Breast epithelium (tissue), 4 donors: ENCODE results near the gene DVL1. TPM values are rescaled to one million over a fixed set of nuclear protein-coding genes. Genes with fewer than 3 reads are reported as not detected.

Experiments
- DNase-seq, 2 donors: peaks; one replicate each; pipeline ENCODE4 v3.0.0-alpha.2; 2019; ENCODE audit warnings: low spot score in 2 of 2
- H3K27ac ChIP-seq, 2 donors: fragments of 200-600 bp; sonication (generic) in 1 of 2; one replicate each; pipeline ENCODE4 v1.5.1; 2016 to 2019; ENCODE audit warnings: mild to moderate bottlenecking in 1 of 2
- H3K27me3 ChIP-seq, 2 donors: fragments of 200-600 bp; sonication (generic) in 1 of 2; one replicate each; pipeline versions ENCODE4 v1.5.1 to v1.6.0; 2017 to 2019; ENCODE audit warnings: control low read depth in 1 of 2, mild to moderate bottlenecking in 1 of 2
- H3K36me3 ChIP-seq: fragments of 200-600 bp; one replicate; pipeline ENCODE4 v1.5.1; 2019
- H3K4me1 ChIP-seq, 2 donors: fragments of 200-600 bp; sonication (generic); one replicate each; pipeline ENCODE4 v1.5.1; 2016 to 2019; ENCODE audit warnings: control low read depth in 1 of 2
- H3K4me3 ChIP-seq, 3 donors: fragments of 200-600 bp; sonication (generic); 1 replicate in 2 of 3; 2 replicates in 1 of 3; pipeline ENCODE4 v1.5.1; 2016 to 2019; ENCODE audit warnings: mild to moderate bottlenecking in 3 of 3, moderate library complexity in 2 of 3
- H3K9me3 ChIP-seq, 2 donors: fragments of 200-600 bp; sonication (generic) in 1 of 2; one replicate each; pipeline ENCODE4 v1.5.1; 2016 to 2019; ENCODE audit warnings: control low read depth in 1 of 2
- POLR2A ChIP-seq: fragments of 450-650 bp; IDR thresholded peaks from one replicate; pipeline ENCODE4 v1.6.1; 2016; ENCODE audit warnings: antibody characterized with exemption, mild to moderate bottlenecking, moderate library complexity
- POLR2AphosphoS5 ChIP-seq, 3 donors: sonication (generic); formaldehyde crosslinking; IDR thresholded peaks; one replicate each; pipeline ENCODE4 v1.6.1; 2017; ENCODE audit warnings: antibody characterized with exemption in 3 of 3
- intact Hi-C: fragments of 100-400 bp; cut with DNase I; formaldehyde crosslinking; loops from one replicate; pipeline ENCODE4 v1.15.1; 2023; ENCODE audit warnings: low total_unique reads
- total RNA-seq, 3 donors: library from RNA; depleted of rRNA; stranded (reverse); fragments of >200 nt; gene quantifications; one replicate each; pipeline ENCODE4 v1.1.0, GENCODE V29; 2016
- TF ChIP-seq, protein P1 (sequence below), 3 donors: fragments of 450-650 bp; IDR thresholded peaks; one replicate each; pipeline ENCODE4 v1.5.1; 2016 to 2017; ENCODE audit warnings: antibody characterized with exemption in 3 of 3, mild to moderate bottlenecking in 3 of 3, moderate library complexity in 3 of 3

Gene DVL1
- total RNA-seq, 3 donors from 2014 or later, result 55.2 to 70.1 (median 55.2) TPM

DNA sequence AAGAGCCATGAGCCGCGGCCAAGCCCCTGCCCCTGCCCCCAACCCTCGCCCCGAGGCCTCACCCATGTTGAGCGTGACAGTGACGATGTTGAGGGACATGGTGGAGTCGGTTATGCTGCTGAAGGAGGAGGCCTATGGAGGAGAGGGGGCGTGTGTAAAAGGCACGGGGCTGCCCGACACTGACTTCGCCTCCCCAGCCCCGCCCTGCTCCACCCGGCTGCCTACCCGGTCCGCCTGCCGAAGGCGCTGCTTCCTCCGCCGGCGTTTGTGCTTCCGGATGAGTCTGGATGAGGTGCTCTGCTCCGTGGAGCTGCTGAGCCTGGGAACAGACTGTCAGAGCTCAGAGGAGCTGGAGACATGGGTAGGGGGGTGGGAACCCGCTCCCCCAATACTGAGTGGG is 9.0 kb downstream of the DVL1 start:
- Histone ChIP-seq H3K4me1 (peaks cover 0 to 4% of the 10 kb centered on the region in 2 donors), H3K36me3 (no peaks in the 10 kb centered on the region), H3K9me3 (no peaks in the 10 kb centered on the region), H3K27me3 (no peaks in the 10 kb centered on the region), H3K4me3 (no peak overlapping the region), H3K27ac (no peak overlapping the region)
- no peak for DNase-seq
- intact Hi-C loops, result no loop called here
- TF ChIP-seq, protein P1, sequence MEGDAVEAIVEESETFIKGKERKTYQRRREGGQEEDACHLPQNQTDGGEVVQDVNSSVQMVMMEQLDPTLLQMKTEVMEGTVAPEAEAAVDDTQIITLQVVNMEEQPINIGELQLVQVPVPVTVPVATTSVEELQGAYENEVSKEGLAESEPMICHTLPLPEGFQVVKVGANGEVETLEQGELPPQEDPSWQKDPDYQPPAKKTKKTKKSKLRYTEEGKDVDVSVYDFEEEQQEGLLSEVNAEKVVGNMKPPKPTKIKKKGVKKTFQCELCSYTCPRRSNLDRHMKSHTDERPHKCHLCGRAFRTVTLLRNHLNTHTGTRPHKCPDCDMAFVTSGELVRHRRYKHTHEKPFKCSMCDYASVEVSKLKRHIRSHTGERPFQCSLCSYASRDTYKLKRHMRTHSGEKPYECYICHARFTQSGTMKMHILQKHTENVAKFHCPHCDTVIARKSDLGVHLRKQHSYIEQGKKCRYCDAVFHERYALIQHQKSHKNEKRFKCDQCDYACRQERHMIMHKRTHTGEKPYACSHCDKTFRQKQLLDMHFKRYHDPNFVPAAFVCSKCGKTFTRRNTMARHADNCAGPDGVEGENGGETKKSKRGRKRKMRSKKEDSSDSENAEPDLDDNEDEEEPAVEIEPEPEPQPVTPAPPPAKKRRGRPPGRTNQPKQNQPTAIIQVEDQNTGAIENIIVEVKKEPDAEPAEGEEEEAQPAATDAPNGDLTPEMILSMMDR (IDR thresholded peaks at IDR 0.05), result no peak
- TF ChIP-seq POLR2AphosphoS5 (IDR thresholded peaks at IDR 0.05), result no peak
- TF ChIP-seq POLR2A, result no peak

DNA sequence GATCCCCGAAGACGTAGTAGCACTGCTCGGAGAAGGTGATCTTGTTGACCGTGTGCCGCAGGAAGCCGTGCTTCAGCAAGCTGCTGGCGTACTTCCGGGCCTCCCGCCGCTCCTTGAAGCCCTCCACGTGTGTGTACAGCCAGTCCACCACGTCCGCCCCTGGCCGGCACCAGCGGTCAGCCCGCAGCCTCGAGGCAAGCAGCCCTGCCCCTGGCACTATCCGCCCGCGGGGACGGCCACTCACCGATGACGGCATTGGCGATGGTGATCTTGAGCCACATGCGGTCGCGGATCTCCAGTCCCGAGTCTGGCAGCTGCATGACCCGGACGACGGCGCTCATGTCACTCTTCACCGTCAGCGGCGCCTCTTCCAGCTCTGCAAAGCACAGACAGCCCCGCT is 10.9 kb downstream of the DVL1 start:
- Histone ChIP-seq H3K36me3 (no peaks in the 10 kb centered on the region), H3K4me3 (no peak overlapping the region)
- intact Hi-C loops, result no loop called here

DNA sequence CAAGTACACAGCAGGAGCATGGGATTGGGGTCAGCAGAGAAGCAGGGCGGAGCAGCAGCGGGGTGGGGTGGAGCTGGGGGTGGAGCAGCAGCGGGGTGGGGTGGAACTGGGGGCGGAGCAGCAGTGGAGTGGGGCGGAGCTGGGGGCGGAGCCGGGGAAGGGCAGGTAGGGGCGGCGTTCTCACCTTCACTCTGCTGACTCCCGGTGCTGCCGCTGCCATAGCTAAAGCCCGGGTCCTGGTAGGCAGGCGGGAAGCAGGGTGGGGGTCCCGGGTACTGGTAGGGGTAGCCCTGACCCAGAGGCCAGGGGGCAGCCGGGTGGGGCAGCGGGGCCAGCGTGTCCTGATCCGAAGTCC is 11.4 kb downstream of the DVL1 start:
- H3K4me1 ChIP-seq, result peaks cover 7 to 10% of the 10 kb centered on the region in 2 donors
- TF ChIP-seq POLR2AphosphoS5 (IDR thresholded peaks at IDR 0.05) (no peak), POLR2A (no peak)
- TF ChIP-seq, protein P1 (IDR thresholded peaks at IDR 0.05), result no peak
- H3K27me3 ChIP-seq, result no peaks in the 10 kb centered on the region
- H3K27ac ChIP-seq, result no peak overlapping the region
- no peak for DNase-seq
- H3K9me3 ChIP-seq, result no peaks in the 10 kb centered on the region
- H3K36me3 ChIP-seq, result no peaks in the 10 kb centered on the region
- H3K4me3 ChIP-seq, result no peak overlapping the region
- intact Hi-C loops, result no loop called here

More for the DNA sequence above, 10.9 kb downstream of the DVL1 start:
- TF ChIP-seq POLR2AphosphoS5 (IDR thresholded peaks at IDR 0.05) (no peak), POLR2A (no peak)
- TF ChIP-seq, protein P1 (IDR thresholded peaks at IDR 0.05), result no peak
- no peak for DNase-seq
- Histone ChIP-seq H3K9me3 (no peaks in the 10 kb centered on the region), H3K27me3 (no peaks in the 10 kb centered on the region), H3K27ac (no peak overlapping the region), H3K4me1 (peaks cover 2 to 5% of the 10 kb centered on the region in 2 donors)

DNA sequence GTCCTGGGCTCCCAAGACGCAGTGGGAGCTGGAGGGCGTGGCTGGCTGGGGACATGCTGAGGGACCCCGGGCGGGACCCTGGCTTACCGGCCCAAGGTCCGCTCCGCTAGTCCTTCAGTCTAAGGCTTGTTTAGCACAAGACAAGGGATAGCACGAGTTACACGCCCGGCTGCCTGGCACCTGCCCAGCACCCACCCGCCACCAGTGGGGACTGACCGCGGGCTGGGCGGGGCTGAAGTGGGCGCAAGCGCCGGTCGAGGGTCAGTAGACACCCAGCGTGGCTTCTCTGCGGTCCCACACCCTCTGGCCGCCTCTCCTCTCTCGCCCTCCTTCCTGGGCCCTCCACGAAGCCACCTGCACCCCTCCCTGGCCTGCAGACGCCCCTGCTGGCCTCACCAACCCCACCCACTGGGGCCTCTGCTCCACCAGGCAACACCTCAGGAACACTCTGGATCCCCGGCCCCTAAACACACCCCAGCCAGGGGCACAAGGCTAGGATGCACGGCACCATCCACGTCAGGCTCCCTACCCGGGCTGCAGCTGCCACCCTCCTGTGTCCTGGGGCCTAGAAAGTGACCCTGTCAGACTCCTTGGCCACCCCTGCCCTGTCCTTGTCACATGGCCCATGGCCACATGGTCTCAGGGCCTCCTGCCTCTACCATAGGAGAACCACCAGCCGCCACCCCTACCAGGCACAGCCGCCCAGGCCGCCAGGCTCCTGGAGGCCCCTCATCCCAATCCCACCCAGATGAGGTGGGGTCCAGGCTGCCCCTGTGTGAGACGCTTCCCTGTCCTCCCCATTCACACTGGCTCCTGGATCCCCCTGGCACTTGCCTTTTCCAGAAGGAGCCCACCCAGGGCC is 12.1 kb downstream of the DVL1 start:
- H3K27me3 ChIP-seq, result no peaks in the 10 kb centered on the region
- H3K27ac ChIP-seq, result no peak overlapping the region
- H3K4me3 ChIP-seq, result no peak overlapping the region
- TF ChIP-seq, protein P1 (IDR thresholded peaks at IDR 0.05), result no peak
- TF ChIP-seq POLR2A (no peak), POLR2AphosphoS5 (IDR thresholded peaks at IDR 0.05) (no peak)
- H3K36me3 ChIP-seq, result no peaks in the 10 kb centered on the region
- H3K4me1 ChIP-seq, result peaks cover 12 to 15% of the 10 kb centered on the region in 2 donors
- intact Hi-C loops, result no loop called here
- DNase-seq, result no peak
- no peaks in the 10 kb centered on the region for H3K9me3 ChIP-seq

DNA sequence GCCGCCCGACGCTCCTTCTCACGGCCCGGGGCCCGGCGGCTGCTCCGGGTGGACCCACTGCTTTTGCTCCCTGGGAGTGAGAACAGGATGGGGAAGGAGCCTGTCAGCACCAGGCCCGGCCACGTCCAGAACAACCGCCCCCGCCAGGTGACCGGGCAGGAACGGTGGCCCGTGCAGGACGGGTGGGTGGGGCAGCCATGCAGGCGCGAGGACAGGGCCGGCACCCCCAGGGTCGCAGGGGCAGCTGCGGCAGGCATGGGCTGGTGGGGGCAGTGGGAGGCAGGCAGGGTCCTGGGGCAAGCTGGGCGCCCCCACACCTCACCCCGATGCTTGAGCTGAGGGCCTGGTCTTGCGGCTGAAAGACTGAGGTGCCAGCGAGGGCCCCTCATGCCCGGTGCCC is 12.8 kb downstream of the DVL1 start:
- no peaks in the 10 kb centered on the region for H3K9me3 ChIP-seq
- DNase-seq, result no peak
- TF ChIP-seq POLR2AphosphoS5 (IDR thresholded peaks at IDR 0.05), result no peak
- TF ChIP-seq POLR2A, result no peak
- TF ChIP-seq, protein P1 (IDR thresholded peaks at IDR 0.05), result no peak
- no peaks in the 10 kb centered on the region for H3K36me3 ChIP-seq
- H3K27ac ChIP-seq, result no peak overlapping the region
- peaks cover 13 to 19% of the 10 kb centered on the region in 2 donors for H3K4me1 ChIP-seq
- intact Hi-C loops, result no loop called here
- no peak overlapping the region for H3K4me3 ChIP-seq
- H3K27me3 ChIP-seq, result no peaks in the 10 kb centered on the region
